Measurements from ENCODE around the gene N4BP2L1.

GRCh38 chr13:32385410-32385809 is 42.5 kb downstream of the N4BP2L1 start:
- TF ChIP-seq POLR2AphosphoS5 (IDR thresholded peaks at IDR 0.05; ENCODE audit: insufficient read depth in 1 of 2, low read depth in 1 of 2), result no peak
- no peak for TF ChIP-seq CTCF (IDR thresholded peaks at IDR 0.05)
